ENCODE data around the gene CRYAA.
"Not testable (repeated sequence)": the region's sequence is repeated elsewhere in the genome, so short reads cannot be mapped to it uniquely, and the experiment has no call there.

DNA sequence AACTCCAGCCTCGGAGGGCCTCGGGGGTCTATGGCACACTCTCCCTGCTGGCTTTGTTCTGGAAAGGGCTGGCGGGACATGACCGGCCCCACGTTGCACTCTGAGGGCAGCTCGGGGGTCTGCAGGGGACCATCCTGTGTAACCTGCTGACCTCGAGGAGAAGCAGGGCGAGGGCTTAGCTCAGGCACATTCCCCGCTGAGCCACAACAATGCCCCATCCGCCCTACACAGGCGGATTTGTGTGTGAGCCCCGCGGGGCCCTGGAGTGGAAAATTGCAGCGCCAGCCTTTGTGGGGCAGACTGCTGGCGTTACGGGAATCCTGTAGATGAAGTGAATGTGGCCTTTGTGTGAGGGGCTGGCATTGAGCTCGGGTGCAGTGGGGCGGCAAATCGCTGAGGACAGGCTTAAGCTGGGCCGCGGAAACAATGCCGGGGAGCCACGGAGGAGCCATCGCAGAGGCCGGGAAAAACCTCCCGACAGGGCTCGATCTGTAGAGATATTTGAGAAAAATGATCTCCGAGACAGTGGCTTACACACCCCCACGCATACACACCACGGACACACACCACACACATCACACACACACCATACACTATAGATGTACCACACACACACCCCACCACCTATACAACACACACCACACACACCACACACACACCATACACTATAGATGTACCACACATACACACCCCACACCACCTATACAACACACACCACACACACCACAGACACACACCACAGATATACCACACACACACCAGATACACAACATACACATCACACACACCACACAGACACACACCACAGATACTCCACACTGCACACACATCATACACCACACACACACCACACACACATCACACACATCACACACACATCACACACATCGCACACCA is 9.3 kb upstream of the CRYAA start:
- not testable (repeated sequence) for TF ChIP-seq CTCF (IDR thresholded peaks at IDR 0.05; ENCODE audit: insufficient read depth, low read length); POLR2AphosphoS5 (IDR thresholded peaks at IDR 0.05; ENCODE audit: low read depth); GABPA (IDR thresholded peaks at IDR 0.05; ENCODE audit: low read depth); REST (IDR thresholded peaks at IDR 0.05; ENCODE audit: insufficient replicate concordance, low read depth); SPI1 (IDR thresholded peaks at IDR 0.05; ENCODE audit: borderline replicate concordance, low read depth)

All from HL-60 (cell line).